Measurements from ENCODE around the gene PLCH1. TPM values are rescaled to one million over a fixed set of nuclear protein-coding genes. Genes with fewer than 3 reads are reported as not detected.

PLCH1 gene
- total RNA-seq, 4 donors from 2014 or later = 0.29 to 12.0 (median 0.58) TPM

DNA sequence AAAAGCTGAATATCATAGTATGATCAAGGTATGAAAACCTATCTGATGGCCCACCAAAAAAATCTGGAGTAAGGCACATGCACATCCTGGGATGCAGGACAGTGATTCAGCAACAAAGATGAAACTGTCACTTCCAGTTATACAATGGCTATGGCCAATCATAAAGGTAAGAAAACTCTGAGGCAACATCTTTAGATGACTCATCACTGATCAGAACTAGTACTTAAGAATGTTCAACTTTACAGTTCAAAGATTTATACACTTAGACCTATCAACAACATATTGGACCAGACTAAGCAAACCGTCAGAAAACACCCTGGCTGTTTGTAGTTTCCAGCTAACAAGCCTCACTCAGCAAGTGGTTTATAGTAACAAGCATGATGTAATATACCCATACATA, 21.3 kb upstream of the PLCH1 start:
- H3K27ac ChIP-seq = no peak overlapping the region
- TF ChIP-seq CTCF (IDR thresholded peaks at IDR 0.05) = no peak
- TF ChIP-seq POLR2A (IDR thresholded peaks at IDR 0.05) = no peak
- intact Hi-C loops (cut with DNase I; ENCODE audit: low total_unique reads) = no loop called here
- H3K36me3 ChIP-seq = no peaks in the 10 kb centered on the region
- no peaks in the 10 kb centered on the region for H3K4me1 ChIP-seq
- DNase-seq = no peak
- no peaks in the 10 kb centered on the region for H3K27me3 ChIP-seq
- no peak overlapping the region for H3K4me3 ChIP-seq
- no peaks in the 10 kb centered on the region for H3K9me3 ChIP-seq

GRCh38 chr3:155763870-155764463, 19.1 kb upstream of the PLCH1 start:
- H3K36me3 ChIP-seq = no peaks in the 10 kb centered on the region
- no peaks in the 10 kb centered on the region for H3K9me3 ChIP-seq
- intact Hi-C loops (cut with DNase I; ENCODE audit: low total_unique reads) = no loop called here
- H3K4me3 ChIP-seq = no peak overlapping the region
- TF ChIP-seq POLR2A (IDR thresholded peaks at IDR 0.05) (no peak), CTCF (IDR thresholded peaks at IDR 0.05) (no peak)
- no peak for DNase-seq
- no peaks in the 10 kb centered on the region for H3K27me3 ChIP-seq
- H3K4me1 ChIP-seq = no peaks in the 10 kb centered on the region
- H3K27ac ChIP-seq = no peak overlapping the region

GRCh38 chr3:155760653-155761052, 15.8 kb upstream of the PLCH1 start:
- no peak for DNase-seq
- no peaks in the 10 kb centered on the region for H3K36me3 ChIP-seq
- TF ChIP-seq POLR2A (IDR thresholded peaks at IDR 0.05) (no peak), CTCF (IDR thresholded peaks at IDR 0.05) (no peak)
- no peaks in the 10 kb centered on the region for H3K4me1 ChIP-seq
- no peaks in the 10 kb centered on the region for H3K9me3 ChIP-seq
- no peak overlapping the region for H3K4me3 ChIP-seq
- intact Hi-C loops (cut with DNase I; ENCODE audit: low total_unique reads) = no loop called here
- no peaks in the 10 kb centered on the region for H3K27me3 ChIP-seq
- no peak overlapping the region for H3K27ac ChIP-seq

DNA sequence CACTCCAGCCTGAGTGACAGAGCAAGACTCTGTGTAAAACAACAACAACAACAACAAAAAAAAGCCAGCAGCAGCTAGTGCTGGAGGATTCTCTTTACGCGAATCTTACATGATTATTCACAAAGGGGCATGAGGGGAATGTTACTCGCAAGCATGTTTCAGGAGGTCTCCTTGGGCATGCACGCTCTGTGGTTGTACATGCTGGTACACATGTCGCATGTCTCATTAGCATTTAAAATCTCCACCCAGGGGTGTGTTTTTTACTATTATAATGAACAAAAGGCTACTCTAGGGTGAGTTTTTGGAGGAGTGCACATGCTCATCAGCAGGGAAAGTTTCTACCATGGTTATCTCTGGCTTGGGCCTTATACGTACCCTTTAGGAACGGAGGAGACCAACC, 12.7 kb upstream of the PLCH1 start:
- no peak for TF ChIP-seq POLR2A (IDR thresholded peaks at IDR 0.05)
- no peak for TF ChIP-seq CTCF (IDR thresholded peaks at IDR 0.05)

DNA sequence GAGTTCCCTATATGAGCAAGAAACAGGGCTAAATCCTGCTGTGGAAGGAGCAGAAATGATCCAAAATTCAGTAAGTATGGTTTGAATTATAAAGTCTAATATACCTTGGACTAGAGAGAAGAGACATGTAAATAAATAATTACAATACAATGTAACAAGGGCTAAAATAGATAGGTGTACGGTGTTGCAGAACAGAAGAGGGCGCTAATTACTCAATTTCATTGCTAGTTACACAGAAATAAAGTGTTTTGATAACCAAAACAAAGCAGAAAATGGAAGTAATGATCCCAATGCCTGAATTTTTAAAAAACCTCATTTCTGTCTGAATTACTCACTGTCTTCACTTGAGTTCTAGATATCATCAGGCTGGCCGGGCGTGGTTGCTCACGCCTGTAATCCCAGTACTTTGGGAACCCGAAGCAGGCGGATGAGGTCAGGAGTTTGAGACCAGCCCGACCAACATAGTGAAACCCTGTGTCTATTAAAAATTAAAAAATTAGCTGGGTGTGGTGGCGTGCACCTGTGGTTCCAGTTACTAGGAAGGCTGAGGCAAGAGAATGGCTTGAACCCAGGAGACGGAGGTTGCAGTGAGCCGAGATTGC, 8.3 kb upstream of the PLCH1 start:
- H3K4me1 ChIP-seq = no peaks in the 10 kb centered on the region
- H3K27ac ChIP-seq = no peak overlapping the region
- no peak for TF ChIP-seq POLR2A (IDR thresholded peaks at IDR 0.05)
- no peak for TF ChIP-seq CTCF (IDR thresholded peaks at IDR 0.05)
- no peaks in the 10 kb centered on the region for H3K27me3 ChIP-seq
- H3K36me3 ChIP-seq = no peaks in the 10 kb centered on the region
- H3K9me3 ChIP-seq = no peaks in the 10 kb centered on the region
- no peak for DNase-seq
- H3K4me3 ChIP-seq = no peak overlapping the region
- intact Hi-C loops (cut with DNase I; ENCODE audit: low total_unique reads) = no loop called here

More for the DNA sequence above, 12.7 kb upstream of the PLCH1 start:
- no peak for DNase-seq
- Histone ChIP-seq H3K36me3 (no peaks in the 10 kb centered on the region), H3K27me3 (no peaks in the 10 kb centered on the region), H3K4me3 (no peak overlapping the region), H3K27ac (no peak overlapping the region), H3K9me3 (no peaks in the 10 kb centered on the region), H3K4me1 (no peaks in the 10 kb centered on the region)
- intact Hi-C loops (cut with DNase I; ENCODE audit: low total_unique reads) = no loop called here

Measured in uterus (tissue), 4 donors.